Psoas muscle (tissue), 8 donors: ENCODE data around the gene LINGO1. TPM values are rescaled to one million over a fixed set of nuclear protein-coding genes. Genes with fewer than 3 reads are reported as not detected.

ENCODE experiments used
- ATAC-seq, 4 donors: fragments of 200-7000 bp; cut with Tn5 transposase; one replicate each; pipeline ENCODE4 v1.9.1; 2020; ENCODE audit warnings: moderate library complexity in 3 of 4, mild to moderate bottlenecking in 2 of 4
- DNase-seq, 2 donors: peaks; one replicate each; pipeline ENCODE4 v3.0.0-alpha.2; 2020
- H3K27ac ChIP-seq: fragments of 200-600 bp; one replicate; pipeline ENCODE4 v1.8.0; 2022
- H3K27me3 ChIP-seq, 3 donors: fragments of 200-600 bp in 1 of 3; one replicate each; pipeline versions ENCODE4 v1.6.1 to v1.8.0; 2013 to 2022; ENCODE audit warnings: low read length in 2 of 3, mild to moderate bottlenecking in 2 of 3, moderate library complexity in 1 of 3; ENCODE audit not compliant: insufficient read depth in 3 of 3
- H3K36me3 ChIP-seq, 2 donors: fragments of 200-600 bp in 1 of 2; one replicate each; pipeline versions ENCODE4 v1.6.1 to v1.8.0; 2013 to 2022; ENCODE audit warnings: low read depth in 1 of 2, mild to moderate bottlenecking in 1 of 2, moderate library complexity in 1 of 2; ENCODE audit not compliant: insufficient read depth in 1 of 2
- H3K4me1 ChIP-seq: fragments of 200-600 bp; one replicate; pipeline ENCODE4 v1.8.0; 2022
- H3K4me3 ChIP-seq: fragments of 200-600 bp; one replicate; pipeline ENCODE4 v1.8.0; 2022; ENCODE audit warnings: mild to moderate bottlenecking
- H3K9me3 ChIP-seq: fragments of 200-600 bp; one replicate; pipeline ENCODE4 v1.8.0; 2022
- CTCF ChIP-seq: fragments of 200-600 bp; IDR thresholded peaks from one replicate; pipeline ENCODE4 v1.8.0; 2022; ENCODE audit warnings: antibody characterized with exemption
- WGBS, 3 donors: extraction: QIAGEN DNeasy Blood & Tissue Kit; methylation state at CpG; one replicate each; pipeline versions ENCODE4 v1.1.6 to v1.1.7; 2013; 5-methylcytosine and 5-hydroxymethylcytosine counted together
- intact Hi-C, 2 donors: fragments of 100-400 bp; cut with DNase I; formaldehyde crosslinking; loops; one replicate each; pipeline versions ENCODE4 v1.11.0 to v1.14.2; 2022
- polyA plus RNA-seq, 3 donors: library from polyadenylated mRNA; stranded (reverse); fragments of 200-250 nt; gene quantifications; one replicate each; pipeline ENCODE4 v1.2.3, GENCODE V29; 2013
- total RNA-seq, 4 donors: library from RNA; stranded (reverse); fragmentation: NEBNext Ultra II Directional in 2 of 4; extraction: Animal tissue kit (Norgen Biotek cat#: 25700) in 2 of 4; gene quantifications; one replicate each; pipeline versions ENCODE4 v1.2.1 to v1.2.4, GENCODE V29; 2021 to 2023
- donor health status: healthy with polysubstance abuse.
- donor health status: DM: no; HTN: no; CAD: no; lungs with moderate emphysema.
- donor health status: Bipolar disorder and iron deficiency.
- donor health status: healthy.
- donor health status: DM: yes; HTN: yes; CAD: no.
- donor health status: DM: no; HTN: no; CAD: no.
- donor health status: DM: no; HTN: no; CAD: no.
- donor health status: DM: yes; HTN: yes; CAD: no.

The LINGO1 gene
- total and polyA plus RNA-seq, 7 donors: 0.25 to 0.62 (median 0.43) TPM

- no peak for ATAC-seq
- Histone ChIP-seq H3K36me3 (no peaks in the 10 kb centered on the region), H3K4me1 (no peaks in the 10 kb centered on the region), H3K9me3 (no peaks in the 10 kb centered on the region), H3K27me3 (peaks cover 0 to 2% (median 0%) of the 10 kb centered on the region in 3 donors), H3K4me3 (no peak overlapping the region), H3K27ac (no peak overlapping the region)
- DNase-seq: no peak
- 89 to 94% (median 89%) methylated on average over 8 of the region's 8 CpGs for WGBS, 3 donors
- no peak for TF ChIP-seq CTCF
- intact Hi-C loops: no loop called here
These were observed 13.5 kb upstream of the LINGO1 start for GRCh38 chr15:77646104-77646694.

GRCh38 chr15:77645602-77646001 is 12.9 kb upstream of the LINGO1 start:
- 80 to 85% (median 83%) methylated on average over 8 of the region's 8 CpGs for WGBS, 3 donors
- DNase-seq (no peak), ATAC-seq (no peak)
- no peaks in the 10 kb centered on the region for H3K9me3 ChIP-seq
- H3K27ac ChIP-seq: no peak overlapping the region
- H3K27me3 ChIP-seq: peaks cover 0 to 2% (median 0%) of the 10 kb centered on the region in 3 donors
- H3K4me1 ChIP-seq: no peaks in the 10 kb centered on the region
- no peak overlapping the region for H3K4me3 ChIP-seq
- intact Hi-C loops: no loop called here
- no peaks in the 10 kb centered on the region for H3K36me3 ChIP-seq
- no peak for TF ChIP-seq CTCF

DNA sequence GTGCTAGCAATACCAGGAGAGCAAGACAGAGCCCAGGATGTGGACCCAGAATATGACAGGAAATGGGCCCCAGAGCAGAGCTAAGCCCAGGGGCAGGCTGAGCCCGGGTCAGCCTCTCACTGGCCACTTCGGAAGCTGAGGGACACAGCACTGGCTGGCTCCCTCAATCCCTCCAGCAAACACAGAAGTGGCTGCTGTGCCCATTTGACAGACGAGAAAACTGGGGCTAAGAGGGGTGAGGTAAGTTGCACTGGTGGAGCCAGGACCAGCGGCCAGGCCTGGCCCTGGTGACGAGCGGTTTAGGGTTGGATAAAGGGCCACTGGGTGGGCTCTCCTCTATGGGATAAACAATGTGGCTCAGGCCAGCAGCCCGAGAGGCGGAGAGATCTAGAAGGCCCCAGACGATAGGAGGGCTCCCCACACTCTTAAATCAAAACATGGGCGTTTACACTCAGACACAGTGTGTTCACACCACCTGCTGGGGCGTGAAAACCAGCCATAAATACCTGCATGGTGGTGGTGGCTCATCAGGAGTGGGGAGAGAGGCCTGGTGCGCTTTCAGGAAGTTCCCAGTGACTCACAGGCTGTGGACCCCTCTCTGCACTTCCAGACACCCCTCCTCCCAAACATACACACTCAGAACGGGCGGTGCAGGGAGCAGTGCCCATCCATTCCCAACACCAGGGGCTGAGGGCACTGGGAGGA is 12.0 kb upstream of the LINGO1 start:
- Histone ChIP-seq H3K27ac (no peak overlapping the region), H3K36me3 (no peaks in the 10 kb centered on the region), H3K4me1 (no peaks in the 10 kb centered on the region), H3K4me3 (no peak overlapping the region), H3K27me3 (peaks cover 0 to 5% (median 3%) of the 10 kb centered on the region in 3 donors), H3K9me3 (no peaks in the 10 kb centered on the region)
- no peak for ATAC-seq
- 82 to 85% (median 85%) methylated on average over 14 of the region's 14 CpGs for WGBS, 3 donors
- intact Hi-C loops: no loop called here
- DNase-seq: no peak
- TF ChIP-seq CTCF: no peak

- H3K27ac ChIP-seq: no peak overlapping the region
- WGBS, 3 donors: 69 to 81% (median 78%) methylated on average over 11 of the region's 11 CpGs
- no peaks in the 10 kb centered on the region for H3K36me3 ChIP-seq
- H3K4me3 ChIP-seq: no peak overlapping the region
- H3K27me3 ChIP-seq: peaks cover 0 to 5% (median 2%) of the 10 kb centered on the region in 3 donors
- DNase-seq (no peak), ATAC-seq (no peak)
- no peaks in the 10 kb centered on the region for H3K4me1 ChIP-seq
- no peak for TF ChIP-seq CTCF
- intact Hi-C loops: no loop called here
- no peaks in the 10 kb centered on the region for H3K9me3 ChIP-seq
These were observed 11.1 kb upstream of the LINGO1 start for GRCh38 chr15:77643764-77644163.
